ENCODE data around the gene STUM.
A peak's percentile ranks its signal among the peaks of the same experiment; 100 is the strongest.

STUM gene

GRCh38 chr1:226654046-226654667, 105.6 kb downstream of the STUM start:
- H3K4me2 ChIP-seq (ENCODE audit: low read length): peak overlapping the region; percentile 68
- no peak for TF ChIP-seq CTCF (IDR thresholded peaks at IDR 0.05; ENCODE audit: low read depth, low read length)
- TF ChIP-seq EZH2phosphoT487 (IDR thresholded peaks at IDR 0.05; ENCODE audit: low read depth): no peak
- no peak overlapping the region for H2AFZ ChIP-seq (ENCODE audit: low read depth, low read length)
- no peaks in the 10 kb centered on the region for H3K9me3 ChIP-seq (ENCODE audit: insufficient read depth, low read length)
- 0 out of 2 replicates have a peak, but pooled peaks cover 8% of the 10 kb centered on the region for H3K27me3 ChIP-seq (ENCODE audit: low read depth, low read length)
- H3K4me1 ChIP-seq (ENCODE audit: low read length): peaks cover 32% of the 10 kb centered on the region
- H3K27ac ChIP-seq (ENCODE audit: low read length): no peak overlapping the region
- no peaks in the 10 kb centered on the region for H3K79me2 ChIP-seq (ENCODE audit: low read length)
- H4K20me1 ChIP-seq (ENCODE audit: insufficient read depth, low read length): peaks cover 10% of the 10 kb centered on the region; the same call in 1 of the 2 replicates
- H3K36me3 ChIP-seq (replicated peaks; ENCODE audit: low read depth, low read length): no peaks in the 10 kb centered on the region
- H3K4me3 ChIP-seq (ENCODE audit: low read length): peak overlapping the region; percentile 39
- H3K9ac ChIP-seq (ENCODE audit: low read length): no peak overlapping the region

- no peaks in the 10 kb centered on the region for H3K9me3 ChIP-seq (ENCODE audit: insufficient read depth, low read length)
- no peaks in the 10 kb centered on the region for H3K79me2 ChIP-seq (ENCODE audit: low read length)
- 0 out of 2 replicates have a peak, but pooled peaks cover 8% of the 10 kb centered on the region for H3K27me3 ChIP-seq (ENCODE audit: low read depth, low read length)
- H3K4me1 ChIP-seq (ENCODE audit: low read length): peaks cover 32% of the 10 kb centered on the region
- no peaks in the 10 kb centered on the region for H3K36me3 ChIP-seq (replicated peaks; ENCODE audit: low read depth, low read length)
- H2AFZ ChIP-seq (ENCODE audit: low read depth, low read length): no peak overlapping the region
- no peak overlapping the region for H3K4me3 ChIP-seq (ENCODE audit: low read length)
- H4K20me1 ChIP-seq (ENCODE audit: insufficient read depth, low read length): peaks cover 7% of the 10 kb centered on the region; the same call in 1 of the 2 replicates
- H3K27ac ChIP-seq (ENCODE audit: low read length): no peak overlapping the region
- TF ChIP-seq CTCF (IDR thresholded peaks at IDR 0.05; ENCODE audit: low read depth, low read length) (no peak), EZH2phosphoT487 (IDR thresholded peaks at IDR 0.05; ENCODE audit: low read depth) (no peak)
- no peak overlapping the region for H3K9ac ChIP-seq (ENCODE audit: low read length)
- H3K4me2 ChIP-seq (ENCODE audit: low read length): peak overlapping the region; percentile 68; the same call in 1 of the 2 replicates
Observed at GRCh38 chr1:226654668-226655055, 106.1 kb downstream of the STUM start.

GRCh38 chr1:226655251-226656163, 106.9 kb downstream of the STUM start:
- H3K36me3 ChIP-seq (replicated peaks; ENCODE audit: low read depth, low read length): no peaks in the 10 kb centered on the region
- no peaks in the 10 kb centered on the region for H3K9me3 ChIP-seq (ENCODE audit: insufficient read depth, low read length)
- H3K27ac ChIP-seq (ENCODE audit: low read length): no peak overlapping the region
- peaks cover 12% of the 10 kb centered on the region for H3K27me3 ChIP-seq (ENCODE audit: low read depth, low read length)
- no peaks in the 10 kb centered on the region for H3K79me2 ChIP-seq (ENCODE audit: low read length)
- peaks cover 32% of the 10 kb centered on the region for H3K4me1 ChIP-seq (ENCODE audit: low read length)
- H2AFZ ChIP-seq (ENCODE audit: low read depth, low read length): no peak overlapping the region
- no peak overlapping the region for H3K4me2 ChIP-seq (ENCODE audit: low read length)
- no peak overlapping the region for H3K9ac ChIP-seq (ENCODE audit: low read length)
- no peak overlapping the region for H3K4me3 ChIP-seq (ENCODE audit: low read length)
- no peak for TF ChIP-seq CTCF (IDR thresholded peaks at IDR 0.05; ENCODE audit: low read depth, low read length)
- no peak for TF ChIP-seq EZH2phosphoT487 (IDR thresholded peaks at IDR 0.05; ENCODE audit: low read depth)
- H4K20me1 ChIP-seq (ENCODE audit: insufficient read depth, low read length): peaks cover 7% of the 10 kb centered on the region; the same call in 1 of the 2 replicates

- H3K4me2 ChIP-seq (ENCODE audit: low read length): no peak overlapping the region
- H4K20me1 ChIP-seq (ENCODE audit: insufficient read depth, low read length): peaks cover 7% of the 10 kb centered on the region; the same call in 1 of the 2 replicates
- H3K4me1 ChIP-seq (ENCODE audit: low read length): peaks cover 37% of the 10 kb centered on the region
- no peak overlapping the region for H2AFZ ChIP-seq (ENCODE audit: low read depth, low read length)
- TF ChIP-seq CTCF (IDR thresholded peaks at IDR 0.05; ENCODE audit: low read depth, low read length) (no peak), EZH2phosphoT487 (IDR thresholded peaks at IDR 0.05; ENCODE audit: low read depth) (no peak)
- peaks cover 19% of the 10 kb centered on the region for H3K27me3 ChIP-seq (ENCODE audit: low read depth, low read length)
- H3K4me3 ChIP-seq (ENCODE audit: low read length): no peak overlapping the region
- no peak overlapping the region for H3K9ac ChIP-seq (ENCODE audit: low read length)
- no peak overlapping the region for H3K27ac ChIP-seq (ENCODE audit: low read length)
- H3K36me3 ChIP-seq (replicated peaks; ENCODE audit: low read depth, low read length): no peaks in the 10 kb centered on the region
- H3K79me2 ChIP-seq (ENCODE audit: low read length): no peaks in the 10 kb centered on the region
- H3K9me3 ChIP-seq (ENCODE audit: insufficient read depth, low read length): no peaks in the 10 kb centered on the region
Observed at GRCh38 chr1:226656201-226656600, 107.6 kb downstream of the STUM start.

Data from OCI-LY3 (cell line).